ENCODE measurements around the gene LDAH.

LDAH gene

GRCh38 chr2:20667531-20668401 lies 155.1 kb downstream of the LDAH start:
- no peak for DNase-seq (ENCODE audit: low spot score)

GRCh38 chr2:20667151-20667530 lies 155.8 kb downstream of the LDAH start:
- DNase-seq (ENCODE audit: low spot score), result no peak

GRCh38 chr2:20666304-20667150 lies 156.4 kb downstream of the LDAH start, which contains the start of gene GDF7:
Gene GDF7, plus strand, starts transcription at chr2:20667144. Its CDS starts 96 bp downstream, at chr2:20667240.
- no peak for DNase-seq (ENCODE audit: low spot score)

GRCh38 chr2:20666005-20666303 lies 156.9 kb downstream of the LDAH start:
- no peak for DNase-seq (ENCODE audit: low spot score)

- DNase-seq (ENCODE audit: low spot score), result no peak
Measured at GRCh38 chr2:20665243-20666004, 157.5 kb downstream of the LDAH start.

- DNase-seq (ENCODE audit: low spot score), result no peak
Measured at GRCh38 chr2:20664431-20665242, 158.3 kb downstream of the LDAH start.

DNA sequence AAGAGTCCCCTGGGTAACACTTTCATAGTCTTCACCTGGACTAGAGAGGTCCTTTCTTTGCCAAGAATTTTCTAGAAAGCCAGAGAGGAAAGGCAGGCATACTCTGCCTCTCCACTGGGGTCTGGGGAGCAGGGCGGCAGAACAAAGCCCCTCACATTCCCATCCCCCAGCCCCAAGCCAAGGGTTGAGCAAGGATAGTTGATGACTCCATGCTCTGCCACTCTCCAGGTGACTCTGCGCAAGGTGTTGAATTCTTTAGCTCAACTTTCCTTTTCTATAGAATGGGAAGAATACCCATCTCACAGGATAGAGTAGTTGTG lies 158.9 kb downstream of the LDAH start:
- DNase-seq (ENCODE audit: low spot score), result no peak

GRCh38 chr2:20663196-20664070 lies 159.5 kb downstream of the LDAH start:
- no peak for DNase-seq (ENCODE audit: low spot score)

DNA sequence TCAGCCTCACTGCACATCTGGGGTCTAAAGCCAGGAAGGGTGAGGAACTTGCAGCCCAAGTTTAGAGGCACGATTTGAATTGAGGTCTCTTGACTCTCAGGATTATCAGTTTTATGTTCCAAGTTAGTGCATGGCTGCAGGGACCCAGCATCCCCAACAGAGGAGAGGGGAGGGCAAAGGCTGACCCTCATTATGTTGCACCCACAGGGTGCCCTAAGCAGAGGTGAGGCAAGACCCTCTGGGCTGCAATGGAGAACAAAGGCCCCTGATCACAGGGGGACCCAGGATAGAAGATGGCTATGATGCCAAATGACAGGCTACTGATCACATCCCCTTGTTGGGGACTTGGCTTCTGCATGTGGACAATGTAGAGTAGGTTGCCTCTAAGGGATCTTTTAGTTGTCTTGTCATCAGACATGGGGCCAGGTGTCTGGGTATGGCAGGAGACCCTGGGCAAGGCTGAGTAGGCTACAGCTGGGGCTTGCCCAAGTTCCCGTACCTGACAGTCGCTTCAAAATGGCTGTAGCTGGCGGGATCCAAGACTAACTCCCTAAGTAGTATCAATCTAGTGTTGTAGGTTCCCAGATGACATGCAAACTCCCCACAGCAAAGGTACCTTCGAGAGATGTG lies 160.5 kb downstream of the LDAH start:
- DNase-seq (ENCODE audit: low spot score), result no peak

GRCh38 chr2:20661421-20662307 lies 161.2 kb downstream of the LDAH start:
- DNase-seq (ENCODE audit: low spot score), result peak; percentile 88

GRCh38 chr2:20660506-20661420 lies 162.1 kb downstream of the LDAH start:
- peak; percentile 71 for DNase-seq (ENCODE audit: low spot score)

- DNase-seq (ENCODE audit: low spot score), result no peak
Measured at GRCh38 chr2:20657522-20658235, 165.2 kb downstream of the LDAH start.

DNA sequence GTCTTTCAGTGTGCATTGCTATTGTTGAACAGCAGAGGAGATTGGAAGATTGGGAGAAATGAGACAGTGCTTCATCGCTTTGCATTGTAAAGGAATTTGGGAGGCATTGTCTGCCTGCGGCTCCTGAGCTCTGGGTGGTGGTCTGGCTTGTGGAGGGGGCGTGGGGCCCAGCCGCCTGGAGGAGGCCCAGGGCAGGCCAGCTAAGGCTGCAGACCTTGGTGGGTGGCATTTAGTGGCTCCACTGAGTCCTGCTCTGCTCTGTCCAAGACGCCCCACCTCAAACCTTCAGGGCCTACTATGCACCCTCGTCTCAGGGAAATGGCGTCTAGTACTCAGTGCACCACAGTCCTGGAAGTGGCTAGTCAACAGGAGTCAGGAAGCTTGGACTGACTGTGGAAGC lies 166.3 kb downstream of the LDAH start:
- DNase-seq (ENCODE audit: low spot score), result no peak

GRCh38 chr2:20654535-20654813 lies 168.4 kb downstream of the LDAH start:
- DNase-seq (ENCODE audit: low spot score), result no peak

DNA sequence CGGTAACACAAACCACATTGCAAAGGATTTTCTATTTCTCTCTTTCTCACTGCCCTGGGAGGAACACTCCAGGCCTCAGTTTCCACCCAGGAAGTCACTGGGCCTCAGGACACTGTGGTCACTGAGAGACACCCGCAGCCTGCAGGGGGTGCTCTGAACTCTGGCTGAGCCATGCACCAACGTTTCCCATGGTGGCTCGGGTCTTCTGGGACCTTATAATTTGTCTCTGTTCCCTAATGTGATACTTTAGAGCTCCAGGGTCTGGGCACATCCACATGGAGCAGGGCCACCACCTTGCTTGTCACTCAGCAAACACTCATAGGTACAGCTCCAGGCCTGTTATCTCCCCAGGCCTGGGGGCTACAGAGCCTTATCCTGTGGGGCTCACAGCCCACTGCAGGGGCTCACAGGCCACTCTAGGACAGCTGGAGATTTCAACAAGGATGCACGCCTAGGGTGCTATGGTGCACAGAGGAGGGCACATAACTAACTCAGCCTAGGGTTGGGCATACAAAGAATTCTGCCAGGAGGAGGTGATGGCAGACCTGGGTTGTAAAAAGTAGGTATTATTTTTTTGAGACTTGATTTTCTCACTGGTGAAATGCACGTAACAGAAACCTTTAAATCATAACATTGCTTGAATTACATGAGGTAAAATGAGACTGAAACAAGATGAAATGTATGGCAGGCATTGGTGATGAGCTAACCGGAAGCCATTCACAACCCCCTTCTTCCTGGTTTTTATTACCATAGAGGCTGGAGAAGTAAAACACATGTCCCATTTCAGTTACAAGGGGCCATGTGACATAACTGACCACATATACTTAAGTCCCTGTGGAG lies 169.0 kb downstream of the LDAH start:
- DNase-seq (ENCODE audit: low spot score), result no peak

DNA sequence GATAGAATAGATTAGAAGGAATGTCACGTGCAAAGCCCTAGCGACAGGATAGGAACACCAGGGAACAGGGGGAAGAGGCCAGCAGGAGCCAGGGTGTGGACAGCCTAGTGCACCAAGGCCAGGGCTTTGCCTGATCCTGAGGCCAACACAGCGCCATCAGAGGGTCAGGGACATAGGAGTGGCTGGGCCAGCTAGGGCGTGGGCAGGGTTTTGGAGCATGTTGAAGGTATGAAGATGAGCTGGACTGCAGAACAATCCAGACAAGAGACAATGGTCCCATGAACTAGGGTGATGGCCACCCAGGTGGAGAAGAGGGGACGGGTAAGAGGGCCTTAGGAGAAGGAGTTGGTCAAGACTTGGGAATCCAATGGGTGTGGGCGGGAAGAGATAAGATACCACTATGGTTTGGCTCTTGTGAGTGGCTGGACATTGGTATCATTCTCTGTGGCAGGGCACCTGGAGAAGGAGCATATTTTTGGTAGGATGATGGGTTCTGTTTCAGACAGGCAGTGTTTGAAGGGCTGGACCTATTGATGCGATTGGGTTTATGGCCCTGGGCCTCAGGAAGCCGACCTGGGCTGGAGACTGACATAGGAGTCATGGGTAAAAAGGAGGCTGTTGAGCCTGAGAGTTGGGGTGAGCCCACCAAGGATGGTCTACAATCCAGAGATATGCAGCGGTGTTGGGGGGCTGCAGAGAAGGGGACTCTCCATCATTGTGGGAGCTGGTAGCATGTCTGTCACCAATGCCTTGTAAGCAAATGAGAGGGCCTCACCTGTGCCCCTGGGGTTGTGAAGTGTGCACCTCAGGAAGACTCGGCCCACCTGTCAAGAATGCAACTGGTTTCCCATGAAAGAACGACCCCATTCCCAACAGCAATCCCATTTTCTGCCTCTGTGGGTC lies 170.0 kb downstream of the LDAH start:
- DNase-seq (ENCODE audit: low spot score), result no peak

All from AG08395 (cell line).